Measurements from ENCODE around the gene PDXDC1. TPM values are rescaled to one million over a fixed set of nuclear protein-coding genes. Genes with fewer than 3 reads are reported as not detected.
"Not testable (repeated sequence)": the region's sequence is repeated elsewhere in the genome, so short reads cannot be mapped to it uniquely, and the experiment has no call there.

Gene PDXDC1
- total RNA-seq, 4 donors from 2014 or later, result 70.0 to 92.2 (median 87.6) TPM

DNA sequence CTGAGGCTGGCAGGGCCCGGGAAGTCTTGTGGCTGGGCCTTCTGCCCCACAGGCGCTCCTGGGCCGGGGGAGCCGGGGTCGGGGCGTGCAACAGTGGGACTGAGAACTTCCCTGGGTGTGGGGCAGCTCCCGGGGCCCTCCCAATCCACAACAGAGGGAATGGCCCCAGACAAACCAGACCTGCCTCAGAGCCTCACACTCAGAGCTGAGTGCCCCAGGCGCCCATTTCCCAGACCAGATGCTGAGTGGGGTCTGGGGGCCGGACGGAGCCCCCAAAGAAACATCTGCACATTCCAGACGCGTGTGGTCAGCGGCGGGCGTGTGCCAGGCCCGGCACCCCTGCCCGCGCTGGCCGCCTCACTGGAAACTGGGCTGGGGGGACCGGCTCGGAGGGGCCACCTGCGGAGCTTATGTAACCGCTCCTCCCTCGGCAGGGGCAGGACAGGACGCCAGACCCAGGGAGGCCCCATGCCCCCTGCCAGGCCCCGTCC is 168.8 kb downstream of the PDXDC1 start:
- Histone ChIP-seq H3K4me1 (peaks cover 7 to 92% (median 71%) of the 10 kb centered on the region in 3 donors), H3K27ac (peak overlapping the region; percentile 90 to 96 (median 96)), H3K4me3 (peak overlapping the region; percentile 13 to 44)
- H3K27me3 ChIP-seq, H3K9me3 ChIP-seq, ATAC-seq, H3K36me3 ChIP-seq: not testable (repeated sequence)
- WGBS, 2 donors (ENCODE audit: low coverage in 1 of 2), result no CpG with 5 or more reads among the region's 26 CpGs

DNA sequence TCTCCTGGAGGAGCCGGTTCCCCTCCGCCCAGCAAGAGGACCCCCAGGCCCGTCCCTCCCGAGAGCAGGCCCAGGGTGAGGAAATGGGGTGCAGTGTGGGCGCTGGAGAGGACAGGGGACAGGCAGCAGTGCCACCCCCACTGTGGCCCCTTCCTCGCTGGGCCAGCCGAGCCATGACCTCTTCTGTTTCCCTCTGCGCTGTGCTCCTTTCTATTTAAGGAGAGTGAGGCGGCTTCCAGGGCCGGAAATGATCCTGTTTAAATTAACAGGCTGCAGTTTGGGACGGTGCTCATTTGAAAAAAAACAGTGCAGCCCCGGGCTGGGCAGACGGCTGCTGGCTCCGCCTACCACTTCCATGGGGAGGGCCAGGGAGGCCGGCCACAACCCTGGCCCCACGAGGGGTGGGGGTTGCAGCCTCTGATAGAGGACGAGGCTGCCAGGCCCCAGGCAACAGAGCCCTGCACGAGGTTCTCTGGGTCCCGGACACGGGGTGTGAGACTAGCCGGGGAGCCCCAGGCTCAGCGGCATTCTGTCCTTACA is 169.3 kb downstream of the PDXDC1 start:
- Histone ChIP-seq H3K27ac (peak overlapping the region; percentile 90 to 96 (median 96)), H3K4me3 (peak overlapping the region; percentile 13 to 44), H3K4me1 (peaks cover 7 to 97% (median 73%) of the 10 kb centered on the region in 3 donors)
- H3K27me3 ChIP-seq, H3K9me3 ChIP-seq, H3K36me3 ChIP-seq: not testable (repeated sequence)
- TF ChIP-seq POLR2A (IDR thresholded peaks at IDR 0.05) (peak; percentile 20), POLR2AphosphoS5 (IDR thresholded peaks at IDR 0.05) (peak; percentile 59)
- 0% methylated on average over 2 of the region's 22 CpGs; no CpG with 5 or more reads in 1 of the 2 donors for WGBS, 2 donors (ENCODE audit: low coverage in 1 of 2)
- ATAC-seq, result peak; percentile 51

DNA sequence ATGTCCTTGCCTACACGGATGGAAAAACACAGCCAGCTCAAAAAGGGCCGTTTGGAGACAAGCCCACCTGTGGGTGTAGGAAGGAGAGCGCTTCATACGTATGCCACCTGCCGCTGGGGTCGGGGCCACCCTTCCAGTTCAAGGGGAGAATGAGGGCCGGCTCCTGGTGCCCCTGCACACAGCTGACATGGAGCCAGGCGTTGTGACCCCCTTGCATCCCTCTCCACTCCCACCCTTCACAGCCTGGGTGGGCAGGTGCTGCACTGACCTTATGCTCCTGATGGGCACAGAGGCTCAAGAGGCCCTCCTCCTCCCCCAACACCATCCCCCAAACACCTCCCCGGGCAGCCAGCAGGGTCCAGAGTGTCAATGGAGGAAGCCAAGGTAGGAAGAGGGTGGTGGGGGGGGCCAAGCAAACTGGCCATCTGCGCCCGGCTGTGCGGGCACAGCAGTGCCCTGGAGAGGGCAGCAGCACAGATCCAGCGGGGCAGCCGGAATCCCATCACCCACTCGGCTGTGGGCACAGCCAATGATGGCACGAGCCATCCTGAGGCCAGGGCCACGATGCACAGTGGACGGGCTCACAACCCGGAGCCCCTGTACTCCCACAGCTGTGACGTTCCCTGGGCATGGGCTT is 170.1 kb downstream of the PDXDC1 start:
- not testable (repeated sequence) for ATAC-seq, H3K36me3 ChIP-seq, H3K9me3 ChIP-seq, H3K27me3 ChIP-seq
- Histone ChIP-seq H3K4me1 (peaks cover 7 to 99% (median 76%) of the 10 kb centered on the region in 3 donors), H3K4me3 (peak overlapping the region in 1 of 2 donors; percentile 44), H3K27ac (peak overlapping the region; percentile 90 to 96 (median 96))
- WGBS, 2 donors (ENCODE audit: low coverage in 1 of 2), result 44 to 45% methylated on average over 4 to 6 of the region's 20 CpGs

DNA sequence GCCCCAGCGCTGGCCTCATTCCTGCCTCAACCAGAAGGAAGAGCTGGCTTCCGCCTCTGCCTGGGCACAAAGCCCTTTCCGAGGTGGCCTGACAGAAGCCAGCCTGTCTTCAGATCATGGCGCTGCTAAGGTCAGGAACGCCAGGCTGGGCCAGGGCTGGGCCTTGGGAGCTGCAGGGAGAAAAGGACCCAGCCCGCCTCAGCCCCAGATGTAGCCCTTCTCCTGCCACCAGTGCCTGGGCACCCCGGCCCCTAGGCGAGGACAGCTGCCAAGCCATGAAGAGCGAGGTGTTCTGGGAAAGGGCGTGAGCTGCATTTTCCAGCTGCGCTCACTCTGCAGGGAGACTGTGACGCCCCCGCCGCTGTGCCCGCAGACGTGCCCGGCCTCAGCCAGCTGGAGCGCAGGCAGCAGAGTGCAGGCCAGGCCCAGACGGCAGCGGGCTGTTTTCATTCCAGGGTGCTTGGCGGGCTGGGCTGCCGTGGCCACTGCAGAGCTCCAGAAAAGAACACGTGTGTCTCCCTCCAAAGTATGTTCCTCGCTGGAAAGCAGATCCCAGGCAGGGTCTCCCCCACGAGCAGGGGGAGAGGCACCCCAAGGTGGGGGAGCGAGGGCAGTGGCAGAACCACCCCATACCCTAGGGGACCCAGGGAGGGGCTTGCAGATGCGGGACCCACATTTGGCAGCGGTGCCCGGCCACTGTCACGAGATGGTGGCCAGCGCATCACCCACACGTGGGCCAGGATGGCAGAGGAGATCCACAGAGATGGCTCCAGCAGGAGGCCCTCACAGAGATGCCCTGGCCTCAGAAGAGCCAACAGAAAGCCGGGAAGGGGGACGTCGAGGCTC is 170.8 kb downstream of the PDXDC1 start:
- H3K4me3 ChIP-seq, result peak overlapping the region in 1 of 2 donors; percentile 44
- not testable (repeated sequence) for H3K27me3 ChIP-seq, H3K9me3 ChIP-seq, H3K36me3 ChIP-seq
- H3K27ac ChIP-seq, result peak overlapping the region; percentile 90 to 96 (median 96)
- WGBS, 2 donors (ENCODE audit: low coverage in 1 of 2), result 23% methylated on average over 5 of the region's 35 CpGs; no CpG with 5 or more reads in 1 of the 2 donors
- peak; percentile 76 for TF ChIP-seq POLR2AphosphoS5 (IDR thresholded peaks at IDR 0.05)
- TF ChIP-seq, protein P1, sequence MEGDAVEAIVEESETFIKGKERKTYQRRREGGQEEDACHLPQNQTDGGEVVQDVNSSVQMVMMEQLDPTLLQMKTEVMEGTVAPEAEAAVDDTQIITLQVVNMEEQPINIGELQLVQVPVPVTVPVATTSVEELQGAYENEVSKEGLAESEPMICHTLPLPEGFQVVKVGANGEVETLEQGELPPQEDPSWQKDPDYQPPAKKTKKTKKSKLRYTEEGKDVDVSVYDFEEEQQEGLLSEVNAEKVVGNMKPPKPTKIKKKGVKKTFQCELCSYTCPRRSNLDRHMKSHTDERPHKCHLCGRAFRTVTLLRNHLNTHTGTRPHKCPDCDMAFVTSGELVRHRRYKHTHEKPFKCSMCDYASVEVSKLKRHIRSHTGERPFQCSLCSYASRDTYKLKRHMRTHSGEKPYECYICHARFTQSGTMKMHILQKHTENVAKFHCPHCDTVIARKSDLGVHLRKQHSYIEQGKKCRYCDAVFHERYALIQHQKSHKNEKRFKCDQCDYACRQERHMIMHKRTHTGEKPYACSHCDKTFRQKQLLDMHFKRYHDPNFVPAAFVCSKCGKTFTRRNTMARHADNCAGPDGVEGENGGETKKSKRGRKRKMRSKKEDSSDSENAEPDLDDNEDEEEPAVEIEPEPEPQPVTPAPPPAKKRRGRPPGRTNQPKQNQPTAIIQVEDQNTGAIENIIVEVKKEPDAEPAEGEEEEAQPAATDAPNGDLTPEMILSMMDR (IDR thresholded peaks at IDR 0.05), result peak in 1 of 4 experiments; percentile 10
- TF ChIP-seq POLR2A (IDR thresholded peaks at IDR 0.05), result peak in 1 of 2 donors; percentile 29
- H3K4me1 ChIP-seq, result peaks cover 7 to 91% (median 73%) of the 10 kb centered on the region in 3 donors
- ATAC-seq, result peak; percentile 63

DNA sequence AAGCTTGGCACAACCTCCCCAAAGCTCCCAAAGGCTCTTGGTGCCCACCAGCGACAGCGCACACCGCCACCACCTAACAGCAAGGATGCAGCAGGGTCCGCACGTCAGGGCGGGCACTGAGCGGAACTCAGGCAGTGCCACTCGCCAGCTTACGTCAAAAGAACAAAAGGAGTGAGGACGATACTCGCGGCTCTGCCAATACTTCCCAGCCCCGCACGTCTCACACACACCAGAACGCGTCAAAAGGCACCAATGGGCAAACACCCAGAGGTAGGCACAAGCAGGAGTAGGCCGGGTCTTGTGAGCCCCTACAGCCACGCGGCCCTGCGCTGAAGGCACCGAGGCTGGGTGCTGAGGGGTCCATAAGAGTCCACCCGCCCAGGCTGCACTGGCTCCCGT is 171.4 kb downstream of the PDXDC1 start:
- H3K4me1 ChIP-seq, result peaks cover 7 to 85% (median 66%) of the 10 kb centered on the region in 3 donors
- H3K36me3 ChIP-seq, H3K9me3 ChIP-seq, ATAC-seq, H3K27me3 ChIP-seq: not testable (repeated sequence)
- peak overlapping the region; percentile 90 to 96 (median 96) for H3K27ac ChIP-seq
- H3K4me3 ChIP-seq, result peak overlapping the region in 1 of 2 donors; percentile 44
- 21 to 80% methylated on average over 2 to 7 of the region's 23 CpGs for WGBS, 2 donors (ENCODE audit: low coverage in 1 of 2)

DNA sequence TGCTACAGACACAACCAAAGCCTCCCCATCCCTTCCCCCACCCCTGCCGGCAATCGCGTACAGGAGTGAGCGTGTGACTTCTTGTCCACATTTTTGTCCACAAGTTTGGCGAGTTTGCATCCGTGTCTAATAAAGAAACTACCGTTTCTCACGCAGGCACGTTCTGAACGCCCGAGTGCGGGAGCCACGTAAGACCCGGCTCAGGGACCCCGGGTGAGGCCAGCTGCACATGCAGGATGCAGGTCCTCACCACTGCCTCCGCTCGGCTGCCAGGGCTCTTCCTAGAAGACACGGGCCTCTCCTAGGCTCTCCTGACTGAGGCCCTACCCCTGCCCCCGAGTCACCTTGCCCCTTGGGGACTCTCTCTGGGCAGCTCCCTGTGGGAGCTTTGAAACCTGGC is 174.0 kb downstream of the PDXDC1 start:
- Histone ChIP-seq H3K27ac (peak overlapping the region in 3 of 4 donors; percentile 17 to 44 (median 24)), H3K4me1 (peaks cover 7 to 59% (median 44%) of the 10 kb centered on the region in 3 donors)
- WGBS, 2 donors (ENCODE audit: low coverage in 1 of 2), result 51 to 71% methylated on average over 7 to 11 of the region's 19 CpGs
- H3K9me3 ChIP-seq, H3K27me3 ChIP-seq, ATAC-seq, H3K36me3 ChIP-seq, H3K4me3 ChIP-seq: not testable (repeated sequence)

DNA sequence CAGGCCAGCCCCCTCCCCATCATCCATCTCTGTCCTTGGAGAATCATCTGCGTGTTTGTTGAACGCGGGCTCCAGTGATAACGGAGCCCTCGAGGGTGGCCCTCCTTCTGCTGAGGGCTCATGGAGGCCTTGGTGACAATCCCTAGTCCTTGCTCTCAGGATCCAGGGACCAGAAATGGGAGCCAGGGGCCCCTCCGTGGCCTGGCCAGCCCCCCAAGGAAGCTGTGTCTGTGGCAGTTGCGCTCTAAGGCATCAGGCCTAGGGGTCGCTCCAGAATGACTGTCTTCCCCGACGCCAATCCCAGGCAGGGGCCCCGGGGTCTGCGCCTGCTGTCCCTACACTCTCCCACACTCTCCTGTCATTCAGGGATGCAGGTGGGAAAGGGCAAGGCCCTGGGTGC is 174.4 kb downstream of the PDXDC1 start:
- H3K4me3 ChIP-seq, H3K27me3 ChIP-seq, H3K9me3 ChIP-seq, H3K36me3 ChIP-seq, ATAC-seq: not testable (repeated sequence)
- peak overlapping the region in 3 of 4 donors; percentile 17 to 44 (median 24) for H3K27ac ChIP-seq
- WGBS, 2 donors (ENCODE audit: low coverage in 1 of 2), result no CpG with 5 or more reads among the region's 12 CpGs
- peaks cover 7 to 55% (median 40%) of the 10 kb centered on the region in 3 donors for H3K4me1 ChIP-seq

DNA sequence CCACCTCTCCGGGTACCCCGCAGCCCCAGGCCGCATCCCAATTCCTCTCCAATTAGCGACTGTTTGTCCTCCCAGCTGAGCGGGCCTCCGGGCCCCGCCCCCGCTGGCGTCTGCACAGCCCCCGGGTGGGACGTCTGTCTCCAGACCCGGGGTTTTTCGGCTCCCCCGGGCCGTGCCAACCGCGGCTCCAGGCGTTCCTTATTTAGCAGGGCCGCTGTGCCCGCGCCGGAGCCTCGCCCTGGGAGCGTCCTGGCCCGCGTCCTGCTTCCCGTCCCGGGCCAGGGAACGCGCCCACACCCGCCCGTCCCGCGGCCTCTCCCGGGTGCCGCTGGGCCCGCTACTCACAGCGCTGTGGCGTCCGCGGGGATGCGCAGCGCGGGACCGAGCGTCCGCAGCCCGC is 179.2 kb downstream of the PDXDC1 start:
- no CpG with 5 or more reads among the region's 48 CpGs for WGBS, 2 donors (ENCODE audit: low coverage in 1 of 2)
- not testable (repeated sequence) for ATAC-seq

More for the DNA sequence above, 179.2 kb downstream of the PDXDC1 start:
- Histone ChIP-seq H3K27ac (peak overlapping the region; percentile 70 to 90 (median 86)), H3K4me3 (peak overlapping the region; percentile 58 to 93)
- not testable (repeated sequence) for H3K4me1 ChIP-seq, H3K9me3 ChIP-seq, H3K27me3 ChIP-seq, H3K36me3 ChIP-seq

Data from gastroesophageal sphincter (tissue), 4 donors.